ENCODE measurements around the gene DSCAM.
A peak's percentile ranks its signal among the peaks of the same experiment; 100 is the strongest.
"Not testable (repeated sequence)": the region's sequence is repeated elsewhere in the genome, so short reads cannot be mapped to it uniquely, and the experiment has no call there.

Gene DSCAM

GRCh38 chr21:40194185-40194980, 652.6 kb downstream of the DSCAM start:
- no peak for DNase-seq

DNA sequence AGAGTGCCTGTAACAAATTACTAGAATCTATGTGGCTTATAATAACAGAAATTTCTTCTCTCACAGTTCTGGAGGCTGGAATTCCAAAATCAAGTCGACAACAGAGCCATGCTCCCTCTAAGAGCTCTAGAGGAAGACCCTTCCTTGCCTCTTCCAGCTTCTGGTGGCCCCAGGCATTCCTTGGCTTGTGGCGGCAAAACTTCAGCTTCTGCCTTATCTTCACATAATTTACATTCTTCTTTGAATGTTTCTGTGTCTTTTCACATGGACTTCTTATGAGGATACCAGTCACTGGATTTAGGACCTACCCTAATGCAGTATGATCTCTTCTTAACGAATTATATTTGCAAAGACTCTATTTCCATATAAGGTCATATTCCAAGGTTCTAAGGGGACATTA, 655.3 kb downstream of the DSCAM start:
- no peak for DNase-seq

DNA sequence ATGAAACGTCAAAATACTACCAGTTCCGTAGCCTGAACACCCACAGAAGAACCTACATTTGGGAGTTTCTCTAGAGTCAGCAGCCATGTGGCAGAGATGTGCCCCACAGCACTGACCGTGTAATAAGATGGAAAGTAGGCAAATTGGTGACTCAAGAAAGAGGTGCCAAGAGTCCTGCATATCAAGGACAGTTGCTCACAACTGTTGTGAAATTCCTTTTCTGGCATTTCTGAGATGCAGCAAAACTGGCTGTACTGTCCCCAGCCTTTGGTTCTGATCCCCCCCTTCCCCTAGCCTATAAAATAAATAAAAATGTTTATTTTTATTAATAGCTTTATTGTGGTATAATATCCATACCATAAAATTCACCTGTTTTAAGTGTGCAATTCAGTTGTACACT, 655.8 kb downstream of the DSCAM start:
- no peak for DNase-seq

- DNase-seq, result no peak
These were observed 658.9 kb downstream of the DSCAM start for GRCh38 chr21:40187946-40188654.

- DNase-seq, result no peak
These were observed 659.7 kb downstream of the DSCAM start for GRCh38 chr21:40187244-40187643.

- peak; percentile 10 for DNase-seq
These were observed 660.9 kb downstream of the DSCAM start for GRCh38 chr21:40186045-40186444.

DNA sequence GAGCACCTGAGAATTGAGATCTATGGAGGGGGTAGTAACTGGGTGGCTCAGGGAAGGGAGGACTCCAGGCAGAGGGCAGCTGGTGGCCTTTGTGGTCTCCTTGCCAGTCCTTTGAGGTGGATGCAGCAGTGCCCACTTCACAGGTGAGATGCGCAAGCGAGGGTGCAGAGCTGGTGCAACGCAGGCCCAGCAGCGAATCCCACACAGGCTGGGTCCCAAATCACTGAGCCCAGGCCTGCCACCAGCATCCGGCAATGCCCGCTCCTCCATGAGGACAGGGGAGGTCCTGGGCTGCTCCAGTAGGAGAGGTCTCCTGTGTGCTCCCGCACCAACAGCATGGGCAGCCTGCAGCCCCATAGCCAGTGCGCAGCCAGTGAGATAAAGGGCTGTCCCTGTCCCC, 661.8 kb downstream of the DSCAM start:
- DNase-seq, result no peak

GRCh38 chr21:40182491-40182890, 664.5 kb downstream of the DSCAM start:
- not testable (repeated sequence) for DNase-seq

- DNase-seq, result no peak
These were observed 667.8 kb downstream of the DSCAM start for GRCh38 chr21:40179166-40179565.

DNA sequence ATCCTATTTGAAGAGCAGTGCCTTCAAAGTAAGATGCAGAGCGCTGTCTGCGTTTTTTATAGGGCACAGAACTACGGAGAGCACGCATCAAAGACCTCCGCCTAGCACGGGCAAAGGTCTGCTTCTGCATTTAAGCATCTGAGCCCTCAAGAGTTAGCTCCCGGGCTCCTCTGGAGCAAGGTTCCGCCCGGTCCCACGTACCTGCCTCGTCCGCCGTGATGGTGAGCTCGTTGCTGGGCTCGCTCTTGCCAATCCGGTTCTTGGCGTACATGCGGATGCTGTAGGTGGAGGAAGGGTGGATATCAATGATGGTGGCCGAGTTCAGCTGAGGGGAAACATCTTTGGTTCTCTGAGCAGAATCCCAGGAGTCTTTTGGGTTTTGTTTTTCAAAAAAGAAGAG, 668.2 kb downstream of the DSCAM start:
- DNase-seq, result no peak

DNA sequence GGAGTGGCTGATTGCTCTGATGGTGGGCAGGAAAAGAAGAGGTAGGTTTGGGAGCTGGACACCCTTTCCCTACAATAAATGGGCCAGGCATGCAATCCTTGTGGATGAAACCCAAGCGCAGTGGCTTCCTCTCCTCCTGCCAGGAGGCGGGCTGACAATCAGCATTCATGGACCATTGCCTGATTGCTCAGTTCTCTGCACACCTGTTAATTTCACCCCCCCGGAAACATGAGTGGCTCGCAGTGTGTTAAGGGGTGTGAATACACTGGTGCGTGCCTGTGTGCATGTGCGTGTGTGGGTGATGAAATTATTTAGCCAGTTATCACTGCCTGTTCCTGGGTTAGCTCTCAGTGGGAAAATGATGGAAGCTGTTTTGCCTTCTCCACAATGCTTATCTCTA, 669.0 kb downstream of the DSCAM start:
- peak; percentile 42 for DNase-seq

DNA sequence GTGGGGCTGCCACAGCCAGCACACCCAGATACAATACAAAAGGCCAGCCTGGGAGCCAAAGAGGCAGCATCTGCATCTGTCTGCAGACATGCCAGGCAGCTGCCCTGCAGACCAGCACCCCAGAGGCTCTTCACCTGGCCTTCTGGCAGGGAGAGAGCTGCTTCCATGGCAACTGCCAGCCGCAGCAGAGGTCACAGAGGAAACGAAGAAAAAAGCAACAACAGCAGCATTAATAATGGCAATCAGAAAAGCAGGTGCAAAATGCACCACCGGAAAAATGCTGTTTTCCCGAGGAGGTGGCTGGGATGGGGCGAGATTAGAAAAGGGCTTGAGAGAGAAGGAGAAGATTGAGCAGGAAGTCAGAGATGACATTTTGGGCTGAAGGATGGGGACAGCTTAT, 670.2 kb downstream of the DSCAM start:
- peak; percentile 93 for DNase-seq

DNA sequence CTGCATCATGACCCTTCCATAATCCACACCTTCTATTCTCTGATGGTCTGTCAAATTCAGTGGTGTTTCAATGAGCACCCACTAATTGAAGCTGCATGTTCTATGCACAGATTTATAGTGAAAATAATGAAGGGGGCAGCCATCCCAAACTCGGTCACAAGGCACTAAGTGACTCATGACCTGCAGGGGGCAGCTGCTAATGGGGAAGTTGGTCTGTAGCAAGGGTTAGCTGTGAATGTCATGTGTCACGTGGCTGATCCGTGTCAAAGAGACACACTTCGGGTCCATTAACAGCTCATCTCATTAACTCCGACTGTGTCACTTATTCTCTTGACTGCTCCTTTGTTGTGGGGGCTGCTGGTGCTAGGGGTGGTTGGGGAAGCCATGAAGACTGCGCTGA, 673.1 kb downstream of the DSCAM start:
- DNase-seq, result no peak

- DNase-seq, result no peak
These were observed 677.0 kb downstream of the DSCAM start for GRCh38 chr21:40169971-40170370.

GRCh38 chr21:40166291-40166843, 680.6 kb downstream of the DSCAM start:
- peak; percentile 76 for DNase-seq

DNA sequence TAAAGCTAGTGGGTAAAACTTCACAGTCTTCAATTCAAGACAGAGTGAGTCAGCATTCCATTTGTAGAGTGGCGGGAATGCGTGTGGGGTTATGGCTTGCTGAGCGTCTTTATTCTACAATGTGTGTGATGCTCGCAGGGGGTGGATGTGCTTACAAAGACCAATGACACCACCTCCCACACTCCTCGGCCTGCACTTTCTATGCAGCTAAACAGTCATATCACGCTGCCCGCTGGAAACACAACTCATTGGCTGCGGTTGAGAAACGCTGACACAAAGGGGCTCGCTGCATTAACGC, 681.2 kb downstream of the DSCAM start:
- DNase-seq, result no peak

GRCh38 chr21:40164905-40165772, 681.8 kb downstream of the DSCAM start:
- no peak for DNase-seq

GRCh38 chr21:40162075-40162474, 684.9 kb downstream of the DSCAM start:
- DNase-seq, result no peak

GRCh38 chr21:40160911-40161310, 686.0 kb downstream of the DSCAM start:
- DNase-seq, result no peak

GRCh38 chr21:40158366-40158765, 688.6 kb downstream of the DSCAM start:
- DNase-seq, result no peak

DNA sequence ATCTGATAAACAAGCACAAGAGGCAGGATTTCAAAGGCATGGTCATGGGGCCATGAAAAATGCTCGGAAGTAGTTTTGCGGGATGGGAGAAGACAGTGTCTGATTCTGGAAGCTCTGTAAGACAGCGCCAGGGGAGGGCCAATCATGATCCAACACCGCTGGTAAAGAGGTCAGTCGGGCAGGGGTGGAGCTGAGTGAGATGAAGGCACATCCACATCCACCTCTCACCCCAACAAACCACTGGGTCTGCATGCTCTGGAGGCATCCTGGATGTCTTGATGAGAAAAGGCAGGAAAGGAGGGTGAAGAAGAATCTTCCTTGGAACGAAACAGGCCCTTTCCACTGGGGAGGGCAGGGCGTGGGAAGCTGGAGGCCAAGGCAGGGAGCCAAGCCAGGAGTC, 691.4 kb downstream of the DSCAM start:
- no peak for DNase-seq

DNA sequence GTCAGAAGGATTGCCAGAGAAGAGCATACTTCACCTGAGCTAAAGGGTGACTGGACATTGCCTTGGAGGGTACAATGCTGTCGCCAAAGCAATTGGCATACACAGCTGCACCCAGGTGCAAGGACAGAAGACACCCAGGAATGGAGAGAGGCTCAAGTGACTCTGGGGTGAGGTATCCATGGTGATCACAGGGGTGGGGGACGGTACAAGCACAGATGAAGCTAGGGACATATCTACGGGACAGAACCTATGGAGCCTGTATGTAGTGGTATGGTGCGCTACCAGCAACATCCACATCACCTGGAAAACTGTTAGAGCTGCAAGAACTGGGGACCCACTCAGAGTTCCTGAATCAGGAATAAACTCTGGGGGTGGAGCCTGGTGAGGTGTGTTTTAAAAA, 693.6 kb downstream of the DSCAM start:
- no peak for DNase-seq

GRCh38 chr21:40152476-40152875, 694.5 kb downstream of the DSCAM start:
- no peak for DNase-seq

Measured in DMS153 (cell line).